H1 (cell line): ENCODE measurements around the gene FFAR2. TPM values are rescaled to one million over a fixed set of nuclear protein-coding genes. Genes with fewer than 3 reads are reported as not detected.

Source experiments
- CTCF ChIA-PET: fragments of 300-600 bp; sonication (Branson Sonifier 250); formaldehyde crosslinking; loops from one replicate; lab custom pipeline; 2021; ENCODE audit not compliant: partially characterized antibody; lab: Charles Lee
- POLR2A ChIA-PET: fragments of 300-600 bp; sonication (Branson Sonifier 250); formaldehyde crosslinking; loops from one replicate; lab custom pipeline; 2021; ENCODE audit warnings: inconsistent platforms; ENCODE audit not compliant: partially characterized antibody; lab: Charles Lee
- DNase-seq, 2 experiments: peaks; one replicate each; pipeline versions ENCODE4 v3.0.0 to v3.0.0-alpha.2; 2010 to 2022; ENCODE audit warnings: low spot score in 2 of 2, low read depth in 1 of 2, mixed read lengths in 1 of 2
- FAIRE-seq: peaks from 2 replicates; lab custom pipeline; 2011; peaks lifted over from hg19 to GRCh38; lab: Jason Lieb, UNC
- H2AFZ ChIP-seq: 2 replicates; pipeline ENCODE4 v1.8.1; 2012; ENCODE audit warnings: low read length, inconsistent platforms
- H2AK5ac ChIP-seq: 2 replicates; pipeline ENCODE4 v1.6.1; 2013; ENCODE audit warnings: low read depth, low read length
- H2BK120ac ChIP-seq: replicated peaks from 2 replicates; pipeline ENCODE3; 2013; ENCODE audit warnings: low read depth, low read length, inconsistent platforms
- H2BK12ac ChIP-seq: 2 replicates; pipeline ENCODE4 v1.6.1; 2013; ENCODE audit warnings: low read depth, low read length
- H2BK15ac ChIP-seq: 2 replicates; pipeline ENCODE4 v1.6.1; 2013; ENCODE audit warnings: low read length
- H2BK20ac ChIP-seq: 2 replicates; pipeline ENCODE4 v1.6.1; 2013; ENCODE audit warnings: low read length
- H2BK5ac ChIP-seq: 2 replicates; pipeline ENCODE4 v1.6.1; 2013; ENCODE audit warnings: low read depth, low read length
- H3K14ac ChIP-seq: 2 replicates; pipeline ENCODE4 v1.6.1; 2013; ENCODE audit warnings: inconsistent platforms; ENCODE audit not compliant: insufficient read length
- H3K18ac ChIP-seq: 2 replicates; pipeline ENCODE4 v1.6.1; 2013; ENCODE audit warnings: low read length; ENCODE audit errors: extremely low read depth
- H3K23ac ChIP-seq: 2 replicates; pipeline ENCODE4 v1.6.1; 2013; ENCODE audit warnings: inconsistent platforms; ENCODE audit not compliant: insufficient read length
- H3K23me2 ChIP-seq: 2 replicates; pipeline ENCODE4 v1.6.1; 2013; ENCODE audit warnings: low read depth, low read length
- H3K27ac ChIP-seq: 2 replicates; pipeline ENCODE4 v1.6.1; 2011; ENCODE audit warnings: low read depth, low read length, inconsistent platforms
- H3K27me3 ChIP-seq, 4 experiments: replicated peaks in 1 of 4; 1 replicate in 1 of 4; 2 replicates in 3 of 4; pipeline versions ENCODE4 v1.6.1 to v1.8.1; 2011 to 2013; ENCODE audit warnings: low read length in 3 of 4, mild to moderate bottlenecking in 3 of 4, inconsistent platforms in 2 of 4, mixed read lengths in 2 of 4, moderate library complexity in 1 of 4; ENCODE audit not compliant: control insufficient read depth in 3 of 4, insufficient read depth in 3 of 4; ENCODE audit errors: extremely low read depth in 1 of 4
- H3K36me3 ChIP-seq, 4 experiments: 2 replicates each; pipeline versions ENCODE4 v1.6.1 to v1.8.1; 2011 to 2013; ENCODE audit warnings: mild to moderate bottlenecking in 4 of 4, low read length in 3 of 4, moderate library complexity in 2 of 4, control low read depth in 1 of 4, inconsistent platforms in 1 of 4; ENCODE audit not compliant: insufficient read depth in 4 of 4, control insufficient read depth in 2 of 4
- H3K4ac ChIP-seq: replicated peaks from 2 replicates; pipeline ENCODE3; 2013; ENCODE audit warnings: low read length, low read depth, mixed read lengths, inconsistent platforms; ENCODE audit not compliant: insufficient read length
- H3K4me1 ChIP-seq, 4 experiments: replicated peaks in 1 of 4; 1 replicate in 1 of 4; 2 replicates in 3 of 4; pipeline versions ENCODE4 v1.6.1 to v1.8.1; 2011 to 2013; ENCODE audit warnings: low read length in 3 of 4, inconsistent platforms in 2 of 4, mixed read lengths in 1 of 4; ENCODE audit not compliant: insufficient read depth in 4 of 4, control insufficient read depth in 3 of 4
- H3K4me2 ChIP-seq, 2 experiments: 2 replicates each; pipeline versions ENCODE4 v1.6.1 to v1.8.1; 2011 to 2013; ENCODE audit warnings: low read depth in 2 of 2, low read length in 2 of 2, control low read depth in 1 of 2, inconsistent platforms in 1 of 2, mild to moderate bottlenecking in 1 of 2; ENCODE audit not compliant: insufficient read depth in 1 of 2
- H3K4me3 ChIP-seq, 4 experiments: fragments of 200-600, 300-600 bp in 1 of 4; sonication (generic), shearing (Covaris generic), sonication (Bioruptor Twin) in 1 of 4; 2 replicates each; pipeline versions ENCODE4 v1.5.1 to v1.8.1; 2011 to 2016; ENCODE audit warnings: low read length in 4 of 4, low read depth in 3 of 4, control low read depth in 2 of 4, inconsistent platforms in 2 of 4, mild to moderate bottlenecking in 2 of 4, mixed read lengths in 1 of 4, moderate library complexity in 1 of 4; ENCODE audit not compliant: insufficient read depth in 2 of 4; ENCODE audit errors: extremely low read depth in 1 of 4
- H3K56ac ChIP-seq: replicated peaks from 2 replicates; pipeline ENCODE3; 2013; ENCODE audit warnings: low read depth, mild to moderate bottlenecking, mixed read lengths, low read length, inconsistent platforms; ENCODE audit not compliant: insufficient read length
- H3K79me1 ChIP-seq: 2 replicates; pipeline ENCODE4 v1.6.1; 2013; ENCODE audit warnings: low read depth, low read length, control low read depth
- H3K79me2 ChIP-seq, 2 experiments: 2 replicates each; pipeline versions ENCODE4 v1.6.1 to v1.8.1; 2012 to 2013; ENCODE audit warnings: low read length in 2 of 2, mild to moderate bottlenecking in 2 of 2, inconsistent platforms in 1 of 2; ENCODE audit not compliant: insufficient read depth in 2 of 2, control insufficient read depth in 1 of 2
- H3K9ac ChIP-seq, 4 experiments: replicated peaks in 1 of 4; 1 replicate in 1 of 4; 2 replicates in 3 of 4; pipeline versions ENCODE4 v1.6.1 to v1.8.1; 2011 to 2013; ENCODE audit warnings: low read depth in 3 of 4, low read length in 3 of 4, control low read depth in 2 of 4, mild to moderate bottlenecking in 2 of 4, moderate library complexity in 2 of 4, inconsistent platforms in 1 of 4; ENCODE audit errors: extremely low read depth in 1 of 4
- H3K9me3 ChIP-seq, 2 experiments: 2 replicates each; pipeline versions ENCODE4 v1.6.1 to v1.8.1; 2012 to 2013; ENCODE audit warnings: mild to moderate bottlenecking in 2 of 2, moderate library complexity in 2 of 2, control low read depth in 1 of 2, inconsistent platforms in 1 of 2, low read depth in 1 of 2, low read length in 1 of 2, mixed read lengths in 1 of 2; ENCODE audit not compliant: insufficient read depth in 2 of 2
- H4K20me1 ChIP-seq, 2 experiments: replicated peaks in 1 of 2; 2 replicates each; pipeline versions ENCODE3 to v1.8.1; 2011 to 2013; ENCODE audit warnings: inconsistent platforms in 2 of 2, low read length in 2 of 2, mild to moderate bottlenecking in 1 of 2; ENCODE audit not compliant: insufficient read depth in 2 of 2, control insufficient read depth in 1 of 2
- H4K5ac ChIP-seq: 2 replicates; pipeline ENCODE4 v1.6.1; 2013; ENCODE audit warnings: low read length, low read depth, mixed read lengths, inconsistent platforms; ENCODE audit not compliant: insufficient read length
- H4K8ac ChIP-seq: 2 replicates; pipeline ENCODE4 v1.8.0; 2013; ENCODE audit warnings: mild to moderate bottlenecking, moderate library complexity, low read length, inconsistent platforms; ENCODE audit not compliant: insufficient read depth; ENCODE audit errors: extremely low read depth
- H4K91ac ChIP-seq: replicated peaks from 2 replicates; pipeline ENCODE3; 2013; ENCODE audit warnings: low read length, mixed read lengths, inconsistent platforms; ENCODE audit not compliant: insufficient read length
- RBBP5 ChIP-seq: IDR thresholded peaks from 2 replicates; pipeline ENCODE4 v1.7.1; 2012; ENCODE audit warnings: low read depth, mild to moderate bottlenecking, inconsistent platforms, low read length, moderate library complexity, borderline replicate concordance
- SRF ChIP-seq: IDR thresholded peaks from 2 replicates; pipeline ENCODE4 v1.6.1; 2011; ENCODE audit warnings: mild to moderate bottlenecking, low read depth, low read length, moderate library complexity
- WGBS, 2 experiments: shearing (Covaris generic) in 1 of 2; methylation state at CpG; one replicate each; pipeline versions ENCODE4 v1.1.6 to v1.1.7; 2013 to 2015; ENCODE audit warnings: low lambda C conversion rate in 2 of 2, mixed read lengths in 2 of 2, inconsistent platforms in 1 of 2, low coverage in 1 of 2, missing lambda C conversion rate in 1 of 2; ENCODE audit not compliant: insufficient replicate concordance in 2 of 2, insufficient coverage in 1 of 2, insufficient read length in 1 of 2; ENCODE audit errors: extremely low coverage in 1 of 2, missing lambda C conversion rate in 1 of 2; 5-methylcytosine and 5-hydroxymethylcytosine counted together
- polyA plus RNA-seq, 7 experiments: library from polyadenylated mRNA; depleted of rRNA in 3 of 7; stranded (reverse) in 5 of 7; unstranded in 2 of 7; fragments of >200 nt in 5 of 7; fragments of 200-250 nt in 2 of 7; gene quantifications; 1 replicate in 5 of 7; 2 replicates in 1 of 7; 4 replicates in 1 of 7; pipeline versions ENCODE4 v1.2.1 to v1.2.3, GENCODE V29; 2011 to 2013; ENCODE audit warnings: missing spikeins in 2 of 7, mixed read lengths in 2 of 7
- total RNA-seq: library from RNA; stranded (reverse); fragmentation: NEBNext Ultra II Directional; extraction: Animal tissue kit (Norgen Biotek cat#: 25700); gene quantifications from 2 replicates; pipeline ENCODE4 v1.2.1, GENCODE V29; 2021
- TF ChIP-seq, protein P1 (sequence below): IDR thresholded peaks from 2 replicates; pipeline ENCODE4 v1.6.1; 2012; ENCODE audit warnings: inconsistent platforms
- TF ChIP-seq, protein P2 (sequence below): IDR thresholded peaks from 2 replicates; pipeline ENCODE4 v1.6.1; 2011; ENCODE audit warnings: low read depth, mild to moderate bottlenecking, low read length; ENCODE audit not compliant: insufficient read depth
- TF ChIP-seq, protein P3 (sequence below): IDR thresholded peaks from 2 replicates; pipeline ENCODE4 v1.6.1; 2011; ENCODE audit warnings: low read length, improper control_type of control experiment

The FFAR2 gene
- total and polyA plus RNA-seq, 2 of the 8 experiments (the other 6 are each of a cell fraction or from before 2014, with no cell fraction given) = not detected

DNA sequence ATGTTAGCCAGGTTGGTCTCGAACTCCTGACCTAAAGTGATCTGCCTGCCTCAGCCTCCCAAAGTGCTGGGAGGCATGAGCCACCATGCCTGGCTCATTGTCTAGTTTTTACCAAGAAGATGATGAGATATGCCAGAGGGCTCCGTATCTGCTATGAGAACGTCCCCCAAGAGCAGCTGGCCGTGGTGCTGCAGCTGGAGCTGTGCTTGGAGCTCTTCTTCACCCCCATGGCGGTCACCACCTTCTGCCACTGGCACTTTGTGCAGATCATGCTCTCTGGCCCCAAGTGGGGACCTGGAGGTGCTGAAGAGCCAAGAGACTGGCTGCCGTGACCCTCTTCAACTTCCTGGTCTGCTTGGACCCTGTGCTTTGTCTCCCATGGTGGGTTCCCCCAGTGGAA is 40.4 kb upstream of the FFAR2 start:
- H3K9me3 ChIP-seq = no peaks in the 10 kb centered on the region
- H3K4me3 ChIP-seq = no peak overlapping the region
- no peaks in the 10 kb centered on the region for H3K4me1 ChIP-seq
- H4K20me1 ChIP-seq = no peaks in the 10 kb centered on the region
- H3K4me2 ChIP-seq = no peak overlapping the region
- H2AK5ac ChIP-seq = no peak overlapping the region
- no peak overlapping the region for H3K23ac ChIP-seq
- H2BK20ac ChIP-seq = no peak overlapping the region
- no peak overlapping the region for H2BK12ac ChIP-seq
- H3K27ac ChIP-seq = no peak overlapping the region
- no peak overlapping the region for H2BK15ac ChIP-seq
- H3K27me3 ChIP-seq = no peaks in the 10 kb centered on the region; a peak in 1 of 7 replicates
- DNase-seq (no peak), FAIRE-seq (no peak)
- H3K14ac ChIP-seq = no peak overlapping the region
- H2BK5ac ChIP-seq = no peak overlapping the region
- no peaks in the 10 kb centered on the region for H3K23me2 ChIP-seq
- H3K9ac ChIP-seq = no peak overlapping the region
- no peak overlapping the region for H2BK120ac ChIP-seq
- no peaks in the 10 kb centered on the region for H3K79me2 ChIP-seq
- no peak overlapping the region for H3K4ac ChIP-seq
- no peak overlapping the region for H2AFZ ChIP-seq
- H3K18ac ChIP-seq = no peak overlapping the region
- no peak overlapping the region for H4K5ac ChIP-seq
- ChIA-PET POLR2A (no interaction called here), CTCF (interaction anchor here (0.7 to 0.9 kb wide), 3 partner anchors 8 to 352 kb away, joined by 3 read pairs; no protein-coding TSS in a partner anchor)
- no peak for TF ChIP-seq RBBP5
- TF ChIP-seq, protein P1, sequence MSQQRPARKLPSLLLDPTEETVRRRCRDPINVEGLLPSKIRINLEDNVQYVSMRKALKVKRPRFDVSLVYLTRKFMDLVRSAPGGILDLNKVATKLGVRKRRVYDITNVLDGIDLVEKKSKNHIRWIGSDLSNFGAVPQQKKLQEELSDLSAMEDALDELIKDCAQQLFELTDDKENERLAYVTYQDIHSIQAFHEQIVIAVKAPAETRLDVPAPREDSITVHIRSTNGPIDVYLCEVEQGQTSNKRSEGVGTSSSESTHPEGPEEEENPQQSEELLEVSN = no peak
- TF ChIP-seq SRF = no peak
- TF ChIP-seq, protein P2, sequence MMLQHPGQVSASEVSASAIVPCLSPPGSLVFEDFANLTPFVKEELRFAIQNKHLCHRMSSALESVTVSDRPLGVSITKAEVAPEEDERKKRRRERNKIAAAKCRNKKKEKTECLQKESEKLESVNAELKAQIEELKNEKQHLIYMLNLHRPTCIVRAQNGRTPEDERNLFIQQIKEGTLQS = no peak
- TF ChIP-seq, protein P3, sequence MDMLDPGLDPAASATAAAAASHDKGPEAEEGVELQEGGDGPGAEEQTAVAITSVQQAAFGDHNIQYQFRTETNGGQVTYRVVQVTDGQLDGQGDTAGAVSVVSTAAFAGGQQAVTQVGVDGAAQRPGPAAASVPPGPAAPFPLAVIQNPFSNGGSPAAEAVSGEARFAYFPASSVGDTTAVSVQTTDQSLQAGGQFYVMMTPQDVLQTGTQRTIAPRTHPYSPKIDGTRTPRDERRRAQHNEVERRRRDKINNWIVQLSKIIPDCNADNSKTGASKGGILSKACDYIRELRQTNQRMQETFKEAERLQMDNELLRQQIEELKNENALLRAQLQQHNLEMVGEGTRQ = no peak
- no peak overlapping the region for H4K91ac ChIP-seq
- no peaks in the 10 kb centered on the region for H3K36me3 ChIP-seq
- H4K8ac ChIP-seq = no peak overlapping the region; the same call in 1 of the 2 replicates
- WGBS, 2 experiments = 87% methylated on average over 6 of the region's 6 CpGs; no CpG with 5 or more reads in 1 of the 2 experiments
- no peak overlapping the region for H3K56ac ChIP-seq
- H3K79me1 ChIP-seq = no peaks in the 10 kb centered on the region
